Type B pancreatic cell (in vitro differentiated cells): ENCODE data around the gene BTBD17. TPM values are rescaled to one million over a fixed set of nuclear protein-coding genes. Genes with fewer than 3 reads are reported as not detected.
A peak's percentile ranks its signal among the peaks of the same experiment; 100 is the strongest.

Source experiments
- DNase-seq: peaks from one replicate; pipeline ENCODE4 v3.0.0; 2021; ENCODE audit warnings: mixed read lengths; ENCODE audit not compliant: unreplicated experiment; ENCODE audit errors: extremely low spot score
- H3K27ac Mint-ChIP-seq: 2 replicates; pipeline ENCODE4 v1.8.0; 2021; ENCODE audit warnings: mild to moderate bottlenecking, mixed read lengths
- H3K27me3 Mint-ChIP-seq: 2 replicates; pipeline ENCODE4 v1.8.0; 2021; ENCODE audit warnings: mixed read lengths
- H3K36me3 Mint-ChIP-seq: 2 replicates; pipeline ENCODE4 v1.8.0; 2021; ENCODE audit warnings: mixed read lengths
- H3K4me1 Mint-ChIP-seq: one replicate; pipeline ENCODE4 v1.8.0; 2021; ENCODE audit warnings: mixed read lengths; ENCODE audit not compliant: unreplicated experiment
- H3K4me3 Mint-ChIP-seq: 2 replicates; pipeline ENCODE4 v1.8.0; 2021; ENCODE audit warnings: mild to moderate bottlenecking, mixed read lengths
- H3K9me3 Mint-ChIP-seq: 2 replicates; pipeline ENCODE4 v1.8.0; 2021; ENCODE audit warnings: mixed read lengths
- total RNA-seq: library from RNA; stranded (reverse); gene quantifications from 2 replicates; pipeline ENCODE4 v1.2.1, GENCODE V29; 2021; ENCODE audit warnings: low replicate concordance
- TF ChIP-seq, protein P1 (sequence below): fragments of 200-600 bp; sonication (generic); conservative IDR thresholded peaks from 2 replicates; pipeline ENCODE4 v1.5.0; 2021; ENCODE audit warnings: antibody characterized with exemption, mild to moderate bottlenecking

The BTBD17 gene
- total RNA-seq, 1 donor from 2014 or later, result 5.2 TPM

DNA sequence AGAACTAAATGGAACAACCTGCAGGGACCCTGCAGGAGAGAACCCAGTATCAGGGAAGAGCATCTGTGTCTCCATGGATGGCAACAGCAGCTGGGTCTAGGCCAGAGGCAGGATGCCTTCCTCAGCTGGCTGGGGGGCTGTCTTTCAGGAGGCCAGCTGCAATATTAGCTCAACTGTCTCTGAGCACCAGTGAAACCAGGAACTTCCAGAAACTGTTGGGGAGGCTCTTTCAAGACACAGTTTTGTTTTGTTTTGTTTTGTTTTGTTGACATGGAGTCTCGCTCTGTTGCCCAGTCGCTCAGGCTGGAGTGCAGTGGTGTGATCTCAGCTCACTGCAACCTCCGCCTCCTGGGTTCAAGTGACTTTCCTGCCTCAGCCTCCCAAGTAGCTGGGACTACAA lies 13.2 kb upstream of the BTBD17 start:
- Mint-ChIP-seq H3K4me3 (no peak overlapping the region), H3K27ac (no peak overlapping the region), H3K27me3 (peaks cover 11% of the 10 kb centered on the region)

DNA sequence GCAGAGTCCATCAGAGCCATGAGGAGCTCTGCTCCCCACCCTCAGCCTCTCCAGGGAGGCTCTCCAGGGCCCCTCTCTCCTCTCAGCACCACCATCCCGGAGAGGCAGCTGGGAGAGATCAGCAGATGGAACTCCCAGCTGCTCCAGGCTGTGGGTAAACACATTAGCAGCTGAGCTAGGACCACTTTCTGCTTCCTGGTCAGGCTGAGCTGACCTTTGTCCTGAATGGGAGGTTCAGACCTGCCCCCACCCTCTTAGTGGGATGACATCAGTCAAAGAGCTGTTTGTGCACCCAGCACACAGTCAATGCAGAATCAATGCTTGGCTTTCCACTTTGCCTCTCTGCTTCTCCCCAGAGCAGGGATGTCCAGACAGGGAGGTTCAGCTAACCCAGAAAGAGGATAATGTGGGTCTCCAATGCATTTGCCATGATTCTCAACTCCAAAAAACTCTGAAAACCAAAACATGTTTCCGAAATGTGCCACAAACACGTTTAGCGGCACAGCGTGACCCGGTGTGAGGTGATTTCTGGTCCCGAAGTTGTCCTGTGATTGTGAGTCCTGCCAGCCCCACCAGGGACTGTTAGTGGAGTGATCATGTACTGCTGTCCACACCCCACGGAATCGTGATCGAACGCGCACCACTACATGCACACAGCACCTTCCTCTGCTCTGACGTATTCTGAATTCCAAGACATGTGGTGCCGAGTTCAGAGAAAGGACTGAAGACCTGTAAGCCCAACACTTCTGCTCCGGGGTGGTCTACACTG lies 12.4 kb upstream of the BTBD17 start:
- Mint-ChIP-seq H3K36me3 (no peaks in the 10 kb centered on the region), H3K9me3 (no peaks in the 10 kb centered on the region), H3K27me3 (peaks cover 11% of the 10 kb centered on the region), H3K4me1 (no peaks in the 10 kb centered on the region), H3K4me3 (no peak overlapping the region), H3K27ac (peak overlapping the region; percentile 55)
- no peak for DNase-seq
- TF ChIP-seq, protein P1, sequence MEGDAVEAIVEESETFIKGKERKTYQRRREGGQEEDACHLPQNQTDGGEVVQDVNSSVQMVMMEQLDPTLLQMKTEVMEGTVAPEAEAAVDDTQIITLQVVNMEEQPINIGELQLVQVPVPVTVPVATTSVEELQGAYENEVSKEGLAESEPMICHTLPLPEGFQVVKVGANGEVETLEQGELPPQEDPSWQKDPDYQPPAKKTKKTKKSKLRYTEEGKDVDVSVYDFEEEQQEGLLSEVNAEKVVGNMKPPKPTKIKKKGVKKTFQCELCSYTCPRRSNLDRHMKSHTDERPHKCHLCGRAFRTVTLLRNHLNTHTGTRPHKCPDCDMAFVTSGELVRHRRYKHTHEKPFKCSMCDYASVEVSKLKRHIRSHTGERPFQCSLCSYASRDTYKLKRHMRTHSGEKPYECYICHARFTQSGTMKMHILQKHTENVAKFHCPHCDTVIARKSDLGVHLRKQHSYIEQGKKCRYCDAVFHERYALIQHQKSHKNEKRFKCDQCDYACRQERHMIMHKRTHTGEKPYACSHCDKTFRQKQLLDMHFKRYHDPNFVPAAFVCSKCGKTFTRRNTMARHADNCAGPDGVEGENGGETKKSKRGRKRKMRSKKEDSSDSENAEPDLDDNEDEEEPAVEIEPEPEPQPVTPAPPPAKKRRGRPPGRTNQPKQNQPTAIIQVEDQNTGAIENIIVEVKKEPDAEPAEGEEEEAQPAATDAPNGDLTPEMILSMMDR, result no peak

More for the DNA sequence above, 13.2 kb upstream of the BTBD17 start:
- TF ChIP-seq, protein P1, result no peak
- Mint-ChIP-seq H3K36me3 (no peaks in the 10 kb centered on the region), H3K9me3 (no peaks in the 10 kb centered on the region), H3K4me1 (no peaks in the 10 kb centered on the region)
- DNase-seq, result no peak

DNA sequence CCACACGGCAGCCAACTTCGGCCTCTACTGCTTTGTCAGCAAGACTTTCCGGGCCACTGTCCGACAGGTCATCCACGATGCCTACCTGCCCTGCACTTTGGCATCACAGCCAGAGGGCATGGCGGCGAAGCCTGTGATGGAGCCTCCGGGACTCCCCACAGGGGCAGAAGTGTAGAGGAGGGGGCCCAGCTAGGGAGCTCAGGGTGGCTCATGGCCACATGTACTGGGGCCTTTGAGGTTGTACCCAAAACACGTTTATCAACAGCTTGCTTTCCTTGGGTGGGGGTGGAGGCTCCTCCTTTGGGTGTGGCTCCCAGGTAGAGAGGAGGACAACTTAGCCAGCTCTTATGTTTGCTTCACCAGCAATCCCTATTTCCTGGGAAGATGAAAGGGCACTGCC lies 10.8 kb upstream of the BTBD17 start:
- H3K4me3 Mint-ChIP-seq, result no peak overlapping the region
- H3K36me3 Mint-ChIP-seq, result no peaks in the 10 kb centered on the region
- peaks cover 9% of the 10 kb centered on the region for H3K27me3 Mint-ChIP-seq
- no peaks in the 10 kb centered on the region for H3K9me3 Mint-ChIP-seq
- no peaks in the 10 kb centered on the region for H3K4me1 Mint-ChIP-seq
- DNase-seq, result no peak
- TF ChIP-seq, protein P1, result no peak
- H3K27ac Mint-ChIP-seq, result peak overlapping the region; percentile 55

DNA sequence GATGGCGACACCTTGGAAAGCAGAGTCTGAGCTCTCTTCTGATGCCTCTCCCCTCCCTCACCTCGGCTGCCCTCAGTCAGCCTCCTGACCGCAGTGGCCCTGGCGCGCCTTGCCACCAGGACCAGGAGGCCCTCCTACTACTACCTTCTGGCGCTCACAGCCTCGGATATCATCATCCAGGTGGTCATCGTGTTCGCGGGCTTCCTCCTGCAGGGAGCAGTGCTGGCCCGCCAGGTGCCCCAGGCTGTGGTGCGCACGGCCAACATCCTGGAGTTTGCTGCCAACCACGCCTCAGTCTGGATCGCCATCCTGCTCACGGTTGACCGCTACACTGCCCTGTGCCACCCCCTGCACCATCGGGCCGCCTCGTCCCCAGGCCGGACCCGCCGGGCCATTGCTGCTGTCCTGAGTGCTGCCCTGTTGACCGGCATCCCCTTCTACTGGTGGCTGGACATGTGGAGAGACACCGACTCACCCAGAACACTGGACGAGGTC lies 10.0 kb upstream of the BTBD17 start:
- H3K4me1 Mint-ChIP-seq, result no peaks in the 10 kb centered on the region
- TF ChIP-seq, protein P1, result no peak
- no peak overlapping the region for H3K27ac Mint-ChIP-seq
- H3K27me3 Mint-ChIP-seq, result peaks cover 4% of the 10 kb centered on the region
- no peaks in the 10 kb centered on the region for H3K36me3 Mint-ChIP-seq
- no peak overlapping the region for H3K4me3 Mint-ChIP-seq
- no peaks in the 10 kb centered on the region for H3K9me3 Mint-ChIP-seq
- no peak for DNase-seq

DNA sequence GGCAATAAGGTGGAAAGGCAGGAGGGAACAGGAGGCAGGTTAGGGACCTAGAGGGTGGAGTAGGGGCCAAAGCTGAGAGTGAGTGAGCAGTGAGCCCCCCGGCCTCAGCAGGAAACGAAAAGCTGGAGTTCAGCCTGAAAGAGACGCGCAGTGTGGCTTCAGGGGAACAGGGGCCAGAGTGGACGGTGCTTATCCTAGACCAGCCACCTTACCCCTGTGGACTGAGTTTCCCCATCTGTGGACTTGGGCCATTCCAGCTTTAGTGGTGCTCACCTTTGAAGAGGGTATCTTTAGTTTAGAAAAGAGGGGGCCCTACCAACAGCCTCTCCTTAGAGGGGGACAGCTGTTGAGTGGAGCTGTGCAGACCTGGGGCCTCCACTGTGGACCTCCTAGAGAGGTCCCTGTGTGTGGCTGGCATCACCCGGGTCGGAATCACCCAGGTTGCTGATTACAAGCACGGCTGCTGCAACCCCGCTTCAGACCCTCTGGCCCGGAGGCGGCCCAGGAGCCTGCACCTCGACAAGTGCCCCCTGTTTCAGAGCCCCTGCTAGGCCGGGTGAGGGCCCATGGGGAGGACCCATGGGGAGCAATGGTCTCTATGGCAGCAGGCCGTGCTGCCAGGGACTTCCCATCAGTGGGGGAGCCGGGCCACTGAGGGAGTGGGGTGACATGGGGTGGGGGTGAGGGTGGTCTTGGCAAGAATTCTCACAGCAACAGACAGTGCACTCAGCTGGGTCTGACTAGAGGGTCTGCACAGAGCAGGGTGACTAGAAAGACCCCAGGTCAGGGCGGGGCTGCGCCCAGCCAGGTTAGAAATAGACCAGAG lies 8.2 kb upstream of the BTBD17 start:
- Mint-ChIP-seq H3K4me3 (peak overlapping the region; percentile 45), H3K27ac (peak overlapping the region; percentile 39), H3K4me1 (no peaks in the 10 kb centered on the region), H3K27me3 (peaks cover 2% of the 10 kb centered on the region), H3K9me3 (no peaks in the 10 kb centered on the region), H3K36me3 (no peaks in the 10 kb centered on the region)
- TF ChIP-seq, protein P1, result no peak
- DNase-seq, result no peak
